Neural crest cell (in vitro differentiated cells): Measurements from ENCODE around the gene DNAJC15. TPM values are rescaled to one million over a fixed set of nuclear protein-coding genes. Genes with fewer than 3 reads are reported as not detected.
"Not testable (repeated sequence)": the region's sequence is repeated elsewhere in the genome, so short reads cannot be mapped to it uniquely, and the experiment has no call there.

ENCODE experiments used
- DNase-seq: peaks from one replicate; pipeline ENCODE4 v3.0.0; 2021; ENCODE audit warnings: low read depth, mixed read lengths, low spot score
- H3K27ac Mint-ChIP-seq: one replicate; pipeline ENCODE4 v1.8.0; 2021; ENCODE audit warnings: mild to moderate bottlenecking, mixed read lengths; ENCODE audit not compliant: unreplicated experiment
- H3K27me3 Mint-ChIP-seq: 2 replicates; pipeline ENCODE4 v1.8.0; 2021; ENCODE audit warnings: low read depth, mild to moderate bottlenecking, mixed read lengths
- H3K36me3 Mint-ChIP-seq: 2 replicates; pipeline ENCODE4 v1.8.0; 2021; ENCODE audit warnings: low read depth, mild to moderate bottlenecking, mixed read lengths
- H3K4me1 Mint-ChIP-seq: 2 replicates; pipeline ENCODE4 v1.8.0; 2021; ENCODE audit warnings: mixed read lengths
- H3K4me3 Mint-ChIP-seq: one replicate; pipeline ENCODE4 v1.8.0; 2021; ENCODE audit warnings: mild to moderate bottlenecking, mixed read lengths
- H3K9me3 Mint-ChIP-seq: 2 replicates; pipeline ENCODE4 v1.8.0; 2021; ENCODE audit warnings: mixed read lengths
- total RNA-seq: library from RNA; stranded (reverse); gene quantifications from 2 replicates; pipeline ENCODE4 v1.2.1, GENCODE V29; 2021
- TF ChIP-seq, protein P1 (sequence below): fragments of 200-600 bp; sonication (generic); conservative IDR thresholded peaks from 2 replicates; pipeline ENCODE4 v1.5.0; 2021; ENCODE audit warnings: antibody characterized with exemption, mild to moderate bottlenecking

Gene DNAJC15
- total RNA-seq, 1 donor from 2014 or later: 14.7 TPM

- H3K36me3 Mint-ChIP-seq: no peaks in the 10 kb centered on the region
Measured at GRCh38 chr13:42984026-42984425, 39.4 kb upstream of the DNAJC15 start.

DNA sequence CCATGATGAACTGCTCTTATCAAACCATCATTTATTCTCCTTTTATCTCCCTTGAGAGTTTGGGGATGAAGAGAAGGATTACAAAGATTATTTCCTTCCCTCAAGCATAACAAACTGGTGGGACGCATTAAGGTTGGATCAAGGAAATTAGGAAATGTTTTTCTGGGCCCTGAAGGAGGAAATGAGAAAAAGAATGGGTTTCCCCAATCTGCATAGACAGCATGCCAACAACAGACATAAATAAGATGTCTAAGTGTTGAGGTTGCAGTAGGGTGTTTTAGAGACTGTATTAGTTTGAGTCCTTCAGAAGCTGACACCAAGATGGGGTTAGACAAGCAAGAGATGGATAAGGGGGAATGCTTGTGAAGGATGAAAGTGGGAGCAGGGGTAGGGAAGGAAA, 38.7 kb upstream of the DNAJC15 start:
- H3K4me1 Mint-ChIP-seq: no peaks in the 10 kb centered on the region

More at GRCh38 chr13:42984026-42984425, 39.4 kb upstream of the DNAJC15 start:
- H3K4me3 Mint-ChIP-seq: no peak overlapping the region
- no peak for DNase-seq
- peaks cover 3% of the 10 kb centered on the region for H3K9me3 Mint-ChIP-seq
- TF ChIP-seq, protein P1, sequence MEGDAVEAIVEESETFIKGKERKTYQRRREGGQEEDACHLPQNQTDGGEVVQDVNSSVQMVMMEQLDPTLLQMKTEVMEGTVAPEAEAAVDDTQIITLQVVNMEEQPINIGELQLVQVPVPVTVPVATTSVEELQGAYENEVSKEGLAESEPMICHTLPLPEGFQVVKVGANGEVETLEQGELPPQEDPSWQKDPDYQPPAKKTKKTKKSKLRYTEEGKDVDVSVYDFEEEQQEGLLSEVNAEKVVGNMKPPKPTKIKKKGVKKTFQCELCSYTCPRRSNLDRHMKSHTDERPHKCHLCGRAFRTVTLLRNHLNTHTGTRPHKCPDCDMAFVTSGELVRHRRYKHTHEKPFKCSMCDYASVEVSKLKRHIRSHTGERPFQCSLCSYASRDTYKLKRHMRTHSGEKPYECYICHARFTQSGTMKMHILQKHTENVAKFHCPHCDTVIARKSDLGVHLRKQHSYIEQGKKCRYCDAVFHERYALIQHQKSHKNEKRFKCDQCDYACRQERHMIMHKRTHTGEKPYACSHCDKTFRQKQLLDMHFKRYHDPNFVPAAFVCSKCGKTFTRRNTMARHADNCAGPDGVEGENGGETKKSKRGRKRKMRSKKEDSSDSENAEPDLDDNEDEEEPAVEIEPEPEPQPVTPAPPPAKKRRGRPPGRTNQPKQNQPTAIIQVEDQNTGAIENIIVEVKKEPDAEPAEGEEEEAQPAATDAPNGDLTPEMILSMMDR: no peak
- H3K27ac Mint-ChIP-seq: no peak overlapping the region
- no peaks in the 10 kb centered on the region for H3K4me1 Mint-ChIP-seq
- no peaks in the 10 kb centered on the region for H3K27me3 Mint-ChIP-seq

DNA sequence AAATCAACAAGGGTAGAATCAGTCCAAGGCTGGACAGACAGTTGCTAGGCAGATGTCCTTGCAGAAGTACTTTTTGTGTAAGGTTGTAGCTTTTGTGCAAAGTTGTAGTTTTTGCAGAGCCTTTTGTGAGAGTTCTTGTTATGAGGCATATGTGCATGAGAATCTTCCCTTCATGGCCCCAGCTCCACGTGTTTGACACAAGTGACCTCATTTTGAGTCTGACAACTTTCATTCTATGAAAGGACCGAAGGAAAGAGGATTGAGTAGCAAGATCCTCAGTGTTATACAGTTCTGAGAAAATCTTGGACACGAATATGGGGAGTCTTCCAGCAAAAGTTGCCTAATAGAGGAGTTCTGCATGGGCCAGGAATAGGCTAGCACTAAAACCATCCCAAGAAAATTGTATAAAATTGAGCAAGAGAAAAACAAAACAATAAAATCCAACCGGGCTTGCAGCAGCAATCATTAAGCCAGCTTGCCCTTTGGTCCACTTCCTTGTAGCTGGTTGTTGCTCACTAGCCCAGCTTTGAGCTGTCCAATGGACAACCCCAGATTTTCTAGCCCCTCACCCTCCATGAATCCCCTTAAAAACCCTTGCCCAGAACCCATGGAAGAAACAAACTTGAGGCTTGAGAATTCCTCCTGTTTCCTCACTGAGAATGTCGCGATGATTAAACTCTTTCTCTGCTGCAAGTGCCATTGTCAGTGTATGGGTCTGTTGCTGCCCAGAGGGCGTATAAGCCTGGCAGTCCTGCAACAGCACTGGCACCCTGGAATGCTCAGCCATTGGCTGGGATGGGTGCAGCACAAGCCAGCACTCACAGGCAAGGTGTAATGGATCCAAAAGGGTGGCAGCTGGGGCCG, 37.8 kb upstream of the DNAJC15 start:
- peaks cover 4% of the 10 kb centered on the region for H3K4me1 Mint-ChIP-seq

More for the DNA sequence above, 38.7 kb upstream of the DNAJC15 start:
- no peak overlapping the region for H3K27ac Mint-ChIP-seq
- no peaks in the 10 kb centered on the region for H3K36me3 Mint-ChIP-seq
- no peaks in the 10 kb centered on the region for H3K27me3 Mint-ChIP-seq
- no peak overlapping the region for H3K4me3 Mint-ChIP-seq
- TF ChIP-seq, protein P1: no peak
- H3K9me3 Mint-ChIP-seq: peaks cover 3% of the 10 kb centered on the region
- no peak for DNase-seq

GRCh38 chr13:42986176-42986574, 37.2 kb upstream of the DNAJC15 start:
- peaks cover 9% of the 10 kb centered on the region for H3K4me1 Mint-ChIP-seq
- H3K4me3 Mint-ChIP-seq: no peak overlapping the region
- H3K9me3 Mint-ChIP-seq: no peaks in the 10 kb centered on the region
- H3K27ac Mint-ChIP-seq: no peak overlapping the region
- TF ChIP-seq, protein P1: no peak
- H3K36me3 Mint-ChIP-seq: no peaks in the 10 kb centered on the region
- no peak for DNase-seq
- H3K27me3 Mint-ChIP-seq: peaks cover 9% of the 10 kb centered on the region

More for the DNA sequence above, 37.8 kb upstream of the DNAJC15 start:
- Mint-ChIP-seq H3K9me3 (no peaks in the 10 kb centered on the region), H3K36me3 (no peaks in the 10 kb centered on the region), H3K27ac (no peak overlapping the region), H3K4me3 (no peak overlapping the region), H3K27me3 (peaks cover 2% of the 10 kb centered on the region)
- TF ChIP-seq, protein P1: no peak
- DNase-seq: no peak

DNA sequence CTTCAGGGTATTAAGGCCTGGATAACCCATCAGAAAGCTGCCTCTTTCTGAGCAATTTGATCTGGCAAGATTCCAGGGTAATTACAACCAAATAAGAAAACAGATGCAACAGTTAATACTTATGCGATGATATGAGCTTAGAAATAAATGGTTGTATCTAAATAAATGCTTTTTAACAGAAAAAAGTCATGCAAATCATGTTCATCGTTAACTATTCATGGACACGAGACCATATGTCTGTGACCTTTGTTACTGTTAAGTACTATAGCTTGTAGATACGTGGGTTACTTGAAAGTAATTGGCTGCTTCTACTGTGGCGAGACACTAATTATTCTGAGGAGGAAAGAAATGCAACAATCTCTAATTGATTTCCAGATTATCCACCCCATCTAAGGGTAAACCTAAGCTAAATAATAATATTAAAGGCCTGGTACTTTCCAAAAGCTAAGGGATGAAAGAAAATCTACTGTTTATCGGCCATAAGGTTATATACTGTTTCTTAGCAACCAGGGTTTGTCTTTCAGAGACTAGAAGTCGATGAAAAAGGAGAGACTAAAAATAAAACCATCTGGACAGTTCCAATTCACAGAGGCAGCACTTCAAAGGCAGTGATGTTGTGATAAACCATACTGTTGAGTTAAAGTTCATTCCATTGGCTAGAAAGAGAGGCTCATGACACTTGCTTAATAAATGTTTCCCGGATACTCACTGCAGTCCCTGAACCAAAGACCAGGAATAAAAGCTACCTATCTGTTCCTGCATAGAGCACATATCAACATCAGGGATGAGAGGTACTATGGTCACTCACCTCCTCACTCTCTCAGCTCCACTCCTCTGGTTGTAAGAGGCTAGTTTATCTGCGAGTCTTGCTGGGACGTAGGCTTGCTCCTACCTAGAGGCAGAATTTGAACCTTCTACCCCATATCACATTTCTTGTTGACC, 32.8 kb upstream of the DNAJC15 start:
- DNase-seq: no peak
- Mint-ChIP-seq H3K9me3 (no peaks in the 10 kb centered on the region), H3K27me3 (peaks cover 35% of the 10 kb centered on the region), H3K4me3 (peak overlapping the region; percentile 50), H3K4me1 (peaks cover 17% of the 10 kb centered on the region), H3K36me3 (no peaks in the 10 kb centered on the region), H3K27ac (no peak overlapping the region)
- TF ChIP-seq, protein P1: no peak

GRCh38 chr13:42991233-42991897, 32.0 kb upstream of the DNAJC15 start:
- Mint-ChIP-seq H3K4me1 (peaks cover 17% of the 10 kb centered on the region), H3K27me3 (peaks cover 35% of the 10 kb centered on the region), H3K4me3 (peak overlapping the region; percentile 66)
- DNase-seq, H3K27ac Mint-ChIP-seq, H3K36me3 Mint-ChIP-seq, H3K9me3 Mint-ChIP-seq: not testable (repeated sequence)
